ENCODE results near the gene TTLL9.
"Not testable (repeated sequence)": the region's sequence is repeated elsewhere in the genome, so short reads cannot be mapped to it uniquely, and the experiment has no call there.

Gene TTLL9

DNA sequence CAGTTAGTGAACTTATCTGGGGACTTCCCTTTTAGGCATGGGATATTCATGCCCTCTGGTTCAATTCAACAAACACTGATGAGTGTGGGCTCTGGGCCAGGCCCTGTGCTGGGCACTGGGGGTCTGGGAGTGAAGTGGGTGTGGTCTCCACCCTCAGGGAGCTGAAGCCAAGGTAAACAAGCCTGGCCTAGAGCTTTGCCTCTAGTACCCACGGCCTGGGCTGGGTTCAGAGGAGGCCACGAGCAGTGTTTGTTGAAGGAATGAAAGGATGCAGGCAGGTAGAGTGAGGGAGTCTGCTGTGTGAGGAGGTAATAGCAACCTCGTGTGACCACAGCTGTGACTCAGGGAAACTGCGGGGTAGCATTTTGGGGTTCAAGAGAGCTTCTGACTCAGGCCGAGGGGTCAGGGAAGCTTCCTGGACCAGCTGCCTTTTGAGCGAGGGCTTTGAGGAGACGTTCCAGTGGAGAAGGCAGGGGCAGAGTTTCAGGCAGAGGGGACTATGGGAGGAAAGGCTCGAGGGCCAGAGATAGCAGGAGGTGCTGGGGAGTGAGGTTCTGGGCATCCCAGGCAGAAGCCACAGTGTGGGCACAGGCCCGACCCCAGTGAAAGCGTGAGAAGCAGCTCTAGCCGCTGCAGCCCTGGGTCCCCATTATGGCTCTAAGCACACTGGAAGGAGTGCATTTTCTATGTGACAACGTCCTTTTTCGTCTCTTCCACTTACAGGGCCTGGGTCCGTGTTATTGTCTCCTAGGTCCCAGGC lies 45.7 kb upstream of the TTLL9 start:
- Histone ChIP-seq H3K9ac (ENCODE audit: insufficient read length, low read depth) (no peak overlapping the region), H3K9me3 (ENCODE audit: insufficient read depth, low read length) (no peaks in the 10 kb centered on the region), H3K36me3 (ENCODE audit: insufficient read depth, insufficient read length, low read length) (peaks cover 5% of the 10 kb centered on the region), H3K27me3 (ENCODE audit: insufficient read depth, insufficient read length) (no peaks in the 10 kb centered on the region), H3K4me1 (ENCODE audit: insufficient read depth, insufficient read length) (peaks cover 15% of the 10 kb centered on the region), H3K4me3 (ENCODE audit: insufficient read length, low read depth) (no peak overlapping the region)
- TF ChIP-seq ZNF274 (IDR thresholded peaks at IDR 0.05; ENCODE audit: low read depth, low read length): no peak
- no peak for TF ChIP-seq YY1 (IDR thresholded peaks at IDR 0.05; ENCODE audit: insufficient read depth, insufficient read length)
- TF ChIP-seq SUZ12 (IDR thresholded peaks at IDR 0.05; ENCODE audit: extremely low read depth, insufficient read depth, insufficient read length): no peak
- DNase-seq (ENCODE audit: low read depth, low spot score): no peak

- Histone ChIP-seq H3K9me3 (ENCODE audit: insufficient read depth, low read length) (no peaks in the 10 kb centered on the region), H3K4me3 (ENCODE audit: insufficient read length, low read depth) (no peak overlapping the region), H3K4me1 (ENCODE audit: insufficient read depth, insufficient read length) (peaks cover 15% of the 10 kb centered on the region), H3K9ac (ENCODE audit: insufficient read length, low read depth) (no peak overlapping the region), H3K27me3 (ENCODE audit: insufficient read depth, insufficient read length) (no peaks in the 10 kb centered on the region), H3K36me3 (ENCODE audit: insufficient read depth, insufficient read length, low read length) (peaks cover 5% of the 10 kb centered on the region)
- TF ChIP-seq SUZ12 (IDR thresholded peaks at IDR 0.05; ENCODE audit: extremely low read depth, insufficient read depth, insufficient read length) (no peak), ZNF274 (IDR thresholded peaks at IDR 0.05; ENCODE audit: low read depth, low read length) (no peak), YY1 (IDR thresholded peaks at IDR 0.05; ENCODE audit: insufficient read depth, insufficient read length) (no peak)
- DNase-seq (ENCODE audit: low read depth, low spot score): no peak
Observed at GRCh38 chr20:31826074-31826473, 44.4 kb upstream of the TTLL9 start.

GRCh38 chr20:31827059-31827458 lies 43.4 kb upstream of the TTLL9 start:
- TF ChIP-seq YY1 (IDR thresholded peaks at IDR 0.05; ENCODE audit: insufficient read depth, insufficient read length) (no peak), ZNF274 (IDR thresholded peaks at IDR 0.05; ENCODE audit: low read depth, low read length) (no peak), SUZ12 (IDR thresholded peaks at IDR 0.05; ENCODE audit: extremely low read depth, insufficient read depth, insufficient read length) (no peak)
- Histone ChIP-seq H3K4me1 (ENCODE audit: insufficient read depth, insufficient read length) (peaks cover 15% of the 10 kb centered on the region), H3K9me3 (ENCODE audit: insufficient read depth, low read length) (no peaks in the 10 kb centered on the region), H3K27me3 (ENCODE audit: insufficient read depth, insufficient read length) (no peaks in the 10 kb centered on the region), H3K4me3 (ENCODE audit: insufficient read length, low read depth) (no peak overlapping the region), H3K36me3 (ENCODE audit: insufficient read depth, insufficient read length, low read length) (peaks cover 5% of the 10 kb centered on the region), H3K9ac (ENCODE audit: insufficient read length, low read depth) (no peak overlapping the region)
- no peak for DNase-seq (ENCODE audit: low read depth, low spot score)

- H3K9ac ChIP-seq (ENCODE audit: insufficient read length, low read depth); H3K9me3 ChIP-seq (ENCODE audit: insufficient read depth, low read length); DNase-seq (ENCODE audit: low read depth, low spot score): not testable (repeated sequence)
Observed at GRCh38 chr20:31828016-31828415, 42.4 kb upstream of the TTLL9 start.

DNA sequence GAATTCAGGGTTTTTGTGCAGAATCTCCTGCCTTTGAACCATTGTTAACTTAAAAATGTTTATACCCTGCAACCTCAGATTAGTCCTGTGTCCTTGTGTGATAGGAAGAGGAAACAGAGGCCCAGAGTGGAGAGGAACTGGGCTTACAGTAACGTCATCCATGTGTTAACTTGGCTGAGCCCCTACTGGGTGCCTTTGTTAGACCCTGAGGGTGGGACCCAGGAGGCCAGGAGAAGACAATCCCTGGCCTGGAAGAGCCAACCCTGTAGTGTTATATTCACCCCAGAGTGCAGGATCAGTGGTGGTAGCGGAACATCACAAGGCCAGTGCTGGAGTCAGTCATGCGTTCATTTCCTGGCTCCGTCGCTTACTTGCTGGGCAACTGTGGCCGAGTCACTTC lies 40.7 kb upstream of the TTLL9 start:
- DNase-seq (ENCODE audit: low read depth, low spot score): no peak

More at GRCh38 chr20:31828016-31828415, 42.4 kb upstream of the TTLL9 start:
- not testable (repeated sequence) for H3K27me3 ChIP-seq (ENCODE audit: insufficient read depth, insufficient read length); H3K36me3 ChIP-seq (ENCODE audit: insufficient read depth, insufficient read length, low read length); H3K4me1 ChIP-seq (ENCODE audit: insufficient read depth, insufficient read length); H3K4me3 ChIP-seq (ENCODE audit: insufficient read length, low read depth)

DNA sequence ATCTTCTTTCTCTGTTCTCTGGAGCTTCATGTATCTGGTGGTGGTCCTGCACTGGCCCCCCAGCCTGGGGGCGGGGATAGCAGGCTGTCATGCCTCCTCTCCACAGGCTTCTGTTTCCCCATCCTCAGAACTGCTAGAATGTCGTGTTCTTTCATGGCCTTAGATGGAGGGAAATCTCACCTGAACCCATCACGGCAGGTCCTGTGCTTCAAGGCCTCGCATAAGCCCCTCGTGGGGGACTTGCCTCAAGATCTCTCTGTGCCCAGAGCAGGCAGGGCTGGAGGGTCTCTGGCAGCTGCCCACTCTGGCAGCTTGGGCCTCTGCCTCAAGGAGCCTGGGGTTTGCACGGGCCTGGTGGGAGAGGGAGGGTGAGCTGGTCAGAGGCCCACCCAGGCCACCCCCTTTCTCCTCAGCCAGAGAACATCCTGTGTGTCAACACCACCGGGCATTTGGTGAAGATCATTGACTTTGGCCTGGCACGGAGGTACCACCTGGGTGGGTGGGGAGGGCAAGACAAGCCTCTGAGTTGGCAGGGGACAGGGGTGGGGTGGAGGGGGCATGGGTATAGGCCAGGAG lies 39.9 kb upstream of the TTLL9 start:
- no peak for DNase-seq (ENCODE audit: low read depth, low spot score)
- Histone ChIP-seq H3K4me1 (ENCODE audit: insufficient read depth, insufficient read length) (peaks cover 9% of the 10 kb centered on the region), H3K9ac (ENCODE audit: insufficient read length, low read depth) (no peak overlapping the region), H3K4me3 (ENCODE audit: insufficient read length, low read depth) (no peak overlapping the region), H3K27me3 (ENCODE audit: insufficient read depth, insufficient read length) (no peaks in the 10 kb centered on the region), H3K9me3 (ENCODE audit: insufficient read depth, low read length) (no peaks in the 10 kb centered on the region), H3K36me3 (ENCODE audit: insufficient read depth, insufficient read length, low read length) (peaks cover 5% of the 10 kb centered on the region)
- TF ChIP-seq YY1 (IDR thresholded peaks at IDR 0.05; ENCODE audit: insufficient read depth, insufficient read length) (no peak), SUZ12 (IDR thresholded peaks at IDR 0.05; ENCODE audit: extremely low read depth, insufficient read depth, insufficient read length) (no peak)

More for the DNA sequence above, 40.7 kb upstream of the TTLL9 start:
- TF ChIP-seq SUZ12 (IDR thresholded peaks at IDR 0.05; ENCODE audit: extremely low read depth, insufficient read depth, insufficient read length) (no peak), YY1 (IDR thresholded peaks at IDR 0.05; ENCODE audit: insufficient read depth, insufficient read length) (no peak), ZNF274 (IDR thresholded peaks at IDR 0.05; ENCODE audit: low read depth, low read length) (no peak)
- H3K4me1 ChIP-seq (ENCODE audit: insufficient read depth, insufficient read length): peaks cover 9% of the 10 kb centered on the region
- no peak overlapping the region for H3K4me3 ChIP-seq (ENCODE audit: insufficient read length, low read depth)
- H3K9me3 ChIP-seq (ENCODE audit: insufficient read depth, low read length): no peaks in the 10 kb centered on the region
- H3K36me3 ChIP-seq (ENCODE audit: insufficient read depth, insufficient read length, low read length): peaks cover 5% of the 10 kb centered on the region
- H3K27me3 ChIP-seq (ENCODE audit: insufficient read depth, insufficient read length): no peaks in the 10 kb centered on the region
- H3K9ac ChIP-seq (ENCODE audit: insufficient read length, low read depth): no peak overlapping the region

DNA sequence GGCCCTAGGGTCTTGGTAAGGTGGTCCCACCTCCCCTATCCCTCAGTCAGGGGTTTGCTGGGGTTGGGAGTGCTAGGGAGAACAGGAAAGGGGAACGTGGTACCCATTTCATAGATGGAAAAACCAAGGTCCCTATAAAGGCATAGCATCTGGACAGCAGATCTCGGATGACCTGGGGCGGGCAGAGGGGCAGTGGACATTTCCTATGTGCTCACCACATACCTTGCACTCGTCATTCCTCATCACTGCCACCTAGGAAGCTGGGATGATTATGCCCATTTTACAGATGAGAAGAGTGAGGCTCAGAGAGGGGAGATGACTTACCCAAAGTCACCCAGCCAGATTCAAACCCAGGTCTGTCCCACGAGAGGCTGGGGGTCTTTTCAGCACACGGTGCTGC lies 39.2 kb upstream of the TTLL9 start:
- TF ChIP-seq ZNF274 (IDR thresholded peaks at IDR 0.05; ENCODE audit: low read depth, low read length) (no peak), SUZ12 (IDR thresholded peaks at IDR 0.05; ENCODE audit: extremely low read depth, insufficient read depth, insufficient read length) (no peak), YY1 (IDR thresholded peaks at IDR 0.05; ENCODE audit: insufficient read depth, insufficient read length) (no peak)

More for the DNA sequence above, 39.2 kb upstream of the TTLL9 start:
- Histone ChIP-seq H3K9me3 (ENCODE audit: insufficient read depth, low read length) (no peaks in the 10 kb centered on the region), H3K27me3 (ENCODE audit: insufficient read depth, insufficient read length) (no peaks in the 10 kb centered on the region), H3K36me3 (ENCODE audit: insufficient read depth, insufficient read length, low read length) (peaks cover 5% of the 10 kb centered on the region), H3K9ac (ENCODE audit: insufficient read length, low read depth) (no peak overlapping the region), H3K4me1 (ENCODE audit: insufficient read depth, insufficient read length) (peaks cover 15% of the 10 kb centered on the region), H3K4me3 (ENCODE audit: insufficient read length, low read depth) (no peak overlapping the region)
- no peak for DNase-seq (ENCODE audit: low read depth, low spot score)

All from NT2/D1 (cell line).